Hepatocyte (in vitro differentiated cells): ENCODE results near the gene KLHL9. TPM values are rescaled to one million over a fixed set of nuclear protein-coding genes. Genes with fewer than 3 reads are reported as not detected.

Source experiments
- DNase-seq: peaks from one replicate; pipeline ENCODE4 v3.0.0-alpha.2; 2016; ENCODE audit warnings: low spot score
- H2AFZ ChIP-seq: fragments of 200-600 bp; sonication (generic); 2 replicates; pipeline ENCODE4 v1.6.0; 2016; ENCODE audit warnings: antibody characterized with exemption, mild to moderate bottlenecking
- H3K27ac ChIP-seq: fragments of 200-600 bp; sonication (generic); 2 replicates; pipeline ENCODE4 v1.5.1; 2016; ENCODE audit warnings: mild to moderate bottlenecking
- H3K27me3 ChIP-seq: fragments of 200-600 bp; sonication (generic); 2 replicates; pipeline ENCODE4 v1.6.1; 2016
- H3K36me3 ChIP-seq: fragments of 200-600 bp; sonication (generic); replicated peaks from 2 replicates; pipeline ENCODE4 v1.5.1; 2016; ENCODE audit warnings: low read depth; ENCODE audit not compliant: insufficient read depth
- H3K4me1 ChIP-seq: fragments of 200-600 bp; sonication (generic); 2 replicates; pipeline ENCODE4 v1.5.1; 2016; ENCODE audit warnings: mild to moderate bottlenecking, moderate library complexity; ENCODE audit not compliant: insufficient read depth
- H3K4me2 ChIP-seq: fragments of 200-600 bp; sonication (generic); 2 replicates; pipeline ENCODE4 v1.6.0; 2016
- H3K4me3 ChIP-seq: fragments of 200-600 bp; sonication (generic); 2 replicates; pipeline ENCODE4 v1.5.1; 2016; ENCODE audit warnings: mild to moderate bottlenecking
- H3K79me2 ChIP-seq: fragments of 200-600 bp; sonication (generic); 2 replicates; pipeline ENCODE4 v1.6.0; 2017; ENCODE audit warnings: mild to moderate bottlenecking
- H3K9me2 ChIP-seq: fragments of 200-600 bp; sonication (generic); replicated peaks from 2 replicates; pipeline ENCODE4 v1.6.0; 2017; ENCODE audit warnings: mild to moderate bottlenecking; ENCODE audit not compliant: insufficient read depth
- H3K9me3 ChIP-seq: fragments of 200-600 bp; sonication (generic); 2 replicates; pipeline ENCODE4 v1.5.1; 2016; ENCODE audit warnings: low read depth, mild to moderate bottlenecking
- H4K20me1 ChIP-seq: fragments of 200-600 bp; sonication (generic); 2 replicates; pipeline ENCODE4 v1.6.0; 2016; ENCODE audit warnings: mild to moderate bottlenecking; ENCODE audit not compliant: insufficient read depth, poor library complexity, severe bottlenecking
- CTCF ChIP-seq: fragments of 200-600 bp; sonication (generic); IDR thresholded peaks from 2 replicates; pipeline ENCODE4 v1.5.1; 2016; ENCODE audit warnings: antibody characterized with exemption, mild to moderate bottlenecking; ENCODE audit not compliant: poor library complexity
- EZH2 ChIP-seq: fragments of 200-600 bp; sonication (generic); IDR thresholded peaks from 2 replicates; pipeline ENCODE4 v1.6.1; 2016; ENCODE audit warnings: antibody characterized with exemption, mild to moderate bottlenecking, borderline replicate concordance
- EZH2phosphoT487 ChIP-seq: fragments of 200-600 bp; sonication (generic); IDR thresholded peaks from one replicate; pipeline ENCODE4 v1.6.1; 2018; ENCODE audit warnings: antibody characterized with exemption, mild to moderate bottlenecking, low read depth, moderate library complexity; ENCODE audit not compliant: unreplicated experiment, severe bottlenecking
- WGBS: methylation state at CpG from one replicate; pipeline ENCODE4 v1.1.6; 2016; ENCODE audit warnings: low lambda C conversion rate; ENCODE audit errors: missing lambda C conversion rate; 5-methylcytosine and 5-hydroxymethylcytosine counted together
- polyA plus RNA-seq: library from polyadenylated mRNA; unstranded; fragments of >200 nt; fragmentation: Nextera tagmentation; extraction: Ambion mirVana; gene quantifications from 2 replicates; pipeline ENCODE4 v1.2.1, GENCODE V29; 2016
- total RNA-seq: library from RNA; depleted of rRNA; stranded (reverse); fragments of >200 nt; gene quantifications from 2 replicates; pipeline ENCODE4 v1.2.3, GENCODE V29; 2014

The KLHL9 gene
- total and polyA plus RNA-seq, 2 experiments from 2014 or later = 18.6 to 43.1 TPM

- H4K20me1 ChIP-seq = no peaks in the 10 kb centered on the region
- no peaks in the 10 kb centered on the region for H3K79me2 ChIP-seq
- DNase-seq = peak; percentile 45
- peaks cover 9% of the 10 kb centered on the region for H3K27me3 ChIP-seq
- TF ChIP-seq CTCF (no peak), EZH2phosphoT487 (no peak), EZH2 (no peak)
- no peak overlapping the region for H2AFZ ChIP-seq
- no peaks in the 10 kb centered on the region for H3K4me1 ChIP-seq
- H3K36me3 ChIP-seq = no peaks in the 10 kb centered on the region
- no peaks in the 10 kb centered on the region for H3K9me2 ChIP-seq
- no peak overlapping the region for H3K4me2 ChIP-seq
- no peaks in the 10 kb centered on the region for H3K9me3 ChIP-seq
- 50% methylated on average over 1 of the region's 1 CpG for WGBS
- no peak overlapping the region for H3K4me3 ChIP-seq
- H3K27ac ChIP-seq = peak overlapping the region; percentile 5
These were observed 40.8 kb downstream of the KLHL9 start for GRCh38 chr9:21294364-21294774.

GRCh38 chr9:21289848-21290247 lies 45.4 kb downstream of the KLHL9 start:
- no peaks in the 10 kb centered on the region for H3K4me1 ChIP-seq
- H3K9me3 ChIP-seq = no peaks in the 10 kb centered on the region
- no peaks in the 10 kb centered on the region for H3K79me2 ChIP-seq
- H2AFZ ChIP-seq = no peak overlapping the region
- TF ChIP-seq CTCF (no peak), EZH2phosphoT487 (no peak), EZH2 (no peak)
- no peak for DNase-seq
- H3K27me3 ChIP-seq = peaks cover 9% of the 10 kb centered on the region
- 46% methylated on average over 2 of the region's 2 CpGs for WGBS
- H3K4me3 ChIP-seq = no peak overlapping the region
- no peak overlapping the region for H3K27ac ChIP-seq
- H4K20me1 ChIP-seq = no peaks in the 10 kb centered on the region
- no peaks in the 10 kb centered on the region for H3K36me3 ChIP-seq
- no peak overlapping the region for H3K4me2 ChIP-seq
- no peaks in the 10 kb centered on the region for H3K9me2 ChIP-seq

- Histone ChIP-seq H4K20me1 (no peaks in the 10 kb centered on the region), H3K4me2 (no peak overlapping the region), H3K27ac (no peak overlapping the region), H2AFZ (no peak overlapping the region), H3K4me3 (no peak overlapping the region), H3K9me2 (no peaks in the 10 kb centered on the region), H3K79me2 (no peaks in the 10 kb centered on the region), H3K4me1 (no peaks in the 10 kb centered on the region), H3K9me3 (no peaks in the 10 kb centered on the region), H3K36me3 (no peaks in the 10 kb centered on the region), H3K27me3 (peaks cover 5% of the 10 kb centered on the region)
- no peak for TF ChIP-seq CTCF
- TF ChIP-seq EZH2phosphoT487 = no peak
- no peak for TF ChIP-seq EZH2
- WGBS = 71% methylated on average over 3 of the region's 3 CpGs
- DNase-seq = no peak
These were observed 47.9 kb downstream of the KLHL9 start for GRCh38 chr9:21287280-21287679.

GRCh38 chr9:21286659-21287058 lies 48.5 kb downstream of the KLHL9 start:
- TF ChIP-seq CTCF = no peak
- no peak for TF ChIP-seq EZH2
- no peak for TF ChIP-seq EZH2phosphoT487
- no peak overlapping the region for H3K4me2 ChIP-seq
- H3K27ac ChIP-seq = no peak overlapping the region
- no peaks in the 10 kb centered on the region for H3K4me1 ChIP-seq
- H3K27me3 ChIP-seq = peaks cover 5% of the 10 kb centered on the region
- DNase-seq = no peak
- WGBS = 84% methylated on average over 5 of the region's 5 CpGs
- no peaks in the 10 kb centered on the region for H3K9me3 ChIP-seq
- no peaks in the 10 kb centered on the region for H3K36me3 ChIP-seq
- no peaks in the 10 kb centered on the region for H3K9me2 ChIP-seq
- no peak overlapping the region for H3K4me3 ChIP-seq
- H2AFZ ChIP-seq = no peak overlapping the region
- H3K79me2 ChIP-seq = no peaks in the 10 kb centered on the region
- H4K20me1 ChIP-seq = no peaks in the 10 kb centered on the region
